Activated CD8-positive, alpha-beta memory T cell treated with anti-CD3 and anti-CD28 coated beads for 24 hours (primary cell): Measurements from ENCODE around the gene USP2.

Experiments
- DNase-seq: peaks from one replicate; pipeline ENCODE4 v3.0.0-alpha.2; 2020

The USP2 gene

DNA sequence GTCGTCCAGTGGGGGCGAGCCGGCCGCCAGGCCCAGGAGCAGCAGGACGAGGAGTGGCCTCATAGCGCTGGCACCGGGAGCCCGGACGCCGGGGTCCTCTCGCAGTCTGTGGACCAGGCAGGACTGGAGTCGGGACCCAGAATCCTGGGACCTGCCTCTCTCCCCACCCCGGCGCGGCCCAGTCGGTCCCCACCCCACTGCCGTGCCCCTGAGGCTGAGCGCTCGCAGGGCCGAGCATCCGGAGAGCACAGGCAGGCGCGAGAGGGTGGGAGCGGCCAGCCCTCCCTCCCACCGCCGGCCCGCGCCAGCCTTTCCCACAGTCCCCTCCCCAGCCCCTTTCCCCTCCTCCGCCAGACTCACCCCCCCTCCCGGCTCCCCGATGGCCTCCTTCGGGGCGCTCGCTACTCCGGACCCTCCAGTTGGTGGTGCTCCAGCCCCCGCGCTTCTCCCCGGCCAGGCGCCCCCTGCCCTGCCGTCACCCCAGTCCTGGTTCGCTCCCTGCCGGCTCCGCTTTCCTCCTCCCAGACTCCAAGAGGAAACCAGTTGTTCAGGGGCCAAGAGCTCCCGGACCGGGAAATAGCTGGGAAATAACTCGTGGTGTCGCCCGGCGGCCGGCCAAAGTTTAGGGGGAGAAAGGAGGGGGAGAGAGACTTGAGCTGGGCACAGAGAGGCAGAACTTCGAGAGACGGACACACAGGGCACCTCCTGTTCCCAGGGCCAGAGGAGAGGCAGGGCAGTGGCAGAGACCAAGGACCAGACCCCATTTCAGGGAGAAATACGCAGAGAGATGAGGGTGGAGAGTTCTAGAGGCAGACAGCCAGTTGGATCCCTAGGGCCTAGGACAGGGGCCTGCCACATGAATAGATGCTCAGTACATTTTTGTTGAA is 40.9 kb downstream of the USP2 start, which contains the start of gene C1QTNF5:
Gene C1QTNF5, minus strand, starts transcription at position 549 of the 887 bp plus-strand sequence. Its CDS starts 486 bp downstream, at position 63.
- no peak for DNase-seq

- DNase-seq: no peak
Observed at GRCh38 chr11:119339589-119340334, 41.7 kb downstream of the USP2 start.

DNA sequence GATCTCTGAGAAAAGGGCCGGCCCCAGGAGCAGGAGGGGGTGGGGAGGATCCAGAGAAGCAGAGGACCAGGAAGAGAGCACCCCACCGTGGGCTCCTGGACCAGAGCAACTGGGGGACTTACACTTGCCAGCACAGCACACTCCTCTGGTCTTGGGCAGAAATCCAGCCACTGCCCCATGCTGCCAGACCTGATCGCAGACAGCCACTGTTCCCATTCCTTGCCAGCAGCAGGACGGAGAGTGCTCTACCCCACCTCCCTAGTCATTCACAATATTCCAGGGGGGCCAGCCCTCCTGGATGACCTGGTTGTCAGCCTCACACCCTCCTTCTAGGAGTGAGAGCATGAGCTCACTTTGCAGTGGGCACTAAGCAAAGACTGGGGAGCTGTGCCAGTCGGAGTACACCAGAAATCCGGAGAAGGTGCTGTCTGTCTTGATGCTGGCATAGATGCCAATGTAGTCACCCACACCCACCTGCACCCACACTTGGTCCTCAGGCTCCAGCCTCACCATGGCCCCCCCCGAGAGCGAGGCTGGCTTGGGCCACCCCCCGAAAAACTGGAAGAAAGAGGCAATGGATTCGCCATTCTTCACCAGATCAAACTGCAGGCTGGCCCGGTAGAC is 42.4 kb downstream of the USP2 start:
- no peak for DNase-seq

DNA sequence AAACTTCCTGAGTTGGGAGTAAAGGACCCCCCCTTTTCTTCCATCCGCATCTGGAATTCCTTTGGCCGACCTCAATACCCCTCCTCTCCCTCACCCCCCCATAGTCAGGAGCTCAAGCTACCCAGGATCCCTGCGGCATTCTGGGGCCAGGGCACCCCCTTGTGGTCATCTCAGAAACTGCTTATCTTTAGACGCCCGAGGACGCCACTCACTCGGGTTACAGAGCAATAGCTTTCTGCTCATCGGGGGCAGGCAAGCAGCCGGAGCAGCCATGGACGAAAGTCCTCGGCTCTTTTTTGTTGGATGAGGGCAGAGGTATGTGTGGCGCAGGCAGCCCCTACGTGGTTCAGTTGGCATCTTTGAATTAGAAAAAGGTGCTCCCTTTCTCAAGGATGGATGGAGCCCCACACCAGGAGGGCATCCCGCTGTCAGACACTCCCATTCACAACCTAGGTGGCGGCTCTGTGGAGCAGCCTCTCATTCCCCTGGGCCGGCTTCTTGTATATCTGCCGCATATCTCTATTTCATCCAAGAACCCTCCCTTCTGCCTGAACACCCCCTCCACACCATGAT is 43.1 kb downstream of the USP2 start:
- DNase-seq: peak; percentile 84

DNA sequence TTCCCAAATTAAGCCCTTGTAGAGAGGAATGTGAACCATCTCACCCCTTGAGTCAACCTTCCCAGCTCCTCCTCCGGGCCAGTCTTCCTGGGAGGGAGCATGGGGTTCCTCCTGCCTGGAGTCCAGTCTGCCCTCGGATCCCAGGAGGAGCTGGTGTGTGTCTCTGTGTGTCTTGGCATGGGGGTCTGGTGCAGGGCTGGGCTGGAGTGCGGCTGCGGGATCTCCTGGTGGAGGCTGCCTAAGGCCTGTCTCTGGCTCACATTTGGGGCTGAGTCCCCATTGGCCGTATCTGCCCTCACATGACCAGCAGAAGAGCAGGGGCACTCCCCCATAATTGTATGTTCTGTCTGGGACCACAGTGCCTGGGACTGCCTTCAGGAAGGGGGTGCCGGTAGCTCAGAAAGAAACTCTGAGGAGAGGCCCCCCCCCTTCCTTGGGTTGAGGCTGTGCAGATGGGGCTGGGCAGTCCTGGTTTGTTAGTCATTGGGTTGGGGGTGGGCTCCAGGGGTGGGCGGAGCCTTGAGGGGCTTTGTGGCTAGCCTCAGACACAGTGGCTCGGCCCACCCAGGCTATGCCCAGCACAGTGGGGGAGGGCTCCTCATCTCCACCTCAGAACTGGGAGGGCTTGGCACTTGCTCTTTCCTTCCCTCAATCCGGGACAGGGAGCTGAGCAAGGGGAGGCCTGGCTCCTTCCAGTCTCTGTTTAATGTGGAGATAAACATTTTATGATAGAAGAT is 43.7 kb downstream of the USP2 start:
- DNase-seq: no peak

DNA sequence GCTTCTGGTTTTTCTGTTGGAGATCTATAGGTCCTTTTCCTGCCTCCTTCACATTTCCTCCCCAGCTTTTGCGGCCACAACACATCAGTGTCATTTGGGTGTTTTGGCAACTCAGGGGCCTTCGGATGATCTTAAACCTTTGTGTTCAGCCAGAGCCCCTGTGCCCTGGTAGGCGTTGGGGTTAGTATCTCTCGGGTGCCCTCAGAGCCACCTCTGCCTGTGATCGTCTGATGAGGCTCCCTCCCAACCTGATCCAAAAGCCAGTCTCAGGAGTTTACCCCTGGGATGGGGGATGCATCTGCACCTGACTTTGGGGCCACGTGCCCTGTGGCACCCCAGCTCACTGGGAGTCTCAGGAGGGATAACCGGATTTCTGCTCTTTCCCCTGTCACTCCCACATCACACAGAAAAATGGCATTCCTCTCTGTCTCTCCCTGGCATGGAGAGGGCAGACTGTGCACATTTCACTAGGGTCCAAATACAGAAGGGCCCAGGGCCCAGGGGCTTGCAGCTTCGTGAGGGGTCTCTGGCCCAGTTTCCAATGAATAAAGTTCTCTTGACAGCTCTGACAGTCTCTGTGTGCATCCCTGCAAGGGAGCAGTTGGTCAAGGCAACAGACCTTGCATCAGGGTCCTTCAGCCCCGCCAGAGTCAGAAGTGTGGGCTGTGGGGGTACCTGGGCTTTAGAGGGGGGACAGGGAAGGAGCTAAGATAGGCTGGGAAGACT is 44.6 kb downstream of the USP2 start:
- no peak for DNase-seq

DNA sequence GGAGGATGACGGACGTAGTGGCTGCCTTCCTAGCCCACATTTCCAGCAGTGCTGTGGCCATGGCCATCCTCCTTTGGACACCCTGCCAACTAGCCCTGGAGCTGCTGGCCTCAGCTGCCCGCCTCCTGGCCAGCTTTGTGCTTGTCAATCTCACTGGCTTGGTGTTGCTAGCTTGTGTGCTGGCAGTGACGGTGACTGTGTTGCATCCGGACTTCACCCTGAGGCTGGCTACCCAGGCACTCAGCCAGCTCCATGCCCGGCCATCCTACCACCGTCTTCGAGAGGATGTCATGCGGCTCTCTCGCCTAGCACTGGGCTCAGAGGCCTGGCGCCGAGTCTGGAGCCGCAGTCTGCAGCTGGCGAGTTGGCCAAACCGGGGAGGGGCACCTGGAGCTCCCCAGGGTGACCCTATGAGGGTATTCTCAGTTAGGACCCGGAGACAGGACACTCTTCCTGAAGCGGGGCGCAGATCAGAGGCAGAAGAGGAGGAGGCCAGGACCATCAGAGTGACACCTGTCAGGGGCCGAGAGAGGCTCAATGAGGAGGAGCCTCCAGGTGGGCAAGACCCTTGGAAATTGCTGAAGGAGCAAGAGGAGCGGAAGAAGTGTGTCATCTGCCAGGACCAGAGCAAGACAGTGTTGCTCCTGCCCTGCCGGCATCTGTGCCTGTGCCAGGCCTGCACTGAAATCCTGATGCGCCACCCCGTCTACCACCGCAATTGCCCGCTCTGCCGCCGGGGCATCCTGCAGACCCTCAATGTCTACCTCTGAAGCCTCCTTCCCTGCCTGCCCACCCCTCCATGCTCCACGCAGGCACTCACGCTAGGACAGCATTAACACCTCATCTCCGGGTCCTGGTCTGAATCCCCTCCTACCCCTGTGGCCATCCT is 45.6 kb downstream of the USP2 start:
- DNase-seq: no peak

- no peak for DNase-seq
Observed at GRCh38 chr11:119335091-119335654, 46.3 kb downstream of the USP2 start.

- peak; percentile 94 for DNase-seq
Observed at GRCh38 chr11:119334174-119334930, 47.1 kb downstream of the USP2 start, which contains the start of gene RNF26. Gene RNF26 (plus strand): TSS chr11:119334527. CDS start chr11:119335123, 596 bp downstream.

DNA sequence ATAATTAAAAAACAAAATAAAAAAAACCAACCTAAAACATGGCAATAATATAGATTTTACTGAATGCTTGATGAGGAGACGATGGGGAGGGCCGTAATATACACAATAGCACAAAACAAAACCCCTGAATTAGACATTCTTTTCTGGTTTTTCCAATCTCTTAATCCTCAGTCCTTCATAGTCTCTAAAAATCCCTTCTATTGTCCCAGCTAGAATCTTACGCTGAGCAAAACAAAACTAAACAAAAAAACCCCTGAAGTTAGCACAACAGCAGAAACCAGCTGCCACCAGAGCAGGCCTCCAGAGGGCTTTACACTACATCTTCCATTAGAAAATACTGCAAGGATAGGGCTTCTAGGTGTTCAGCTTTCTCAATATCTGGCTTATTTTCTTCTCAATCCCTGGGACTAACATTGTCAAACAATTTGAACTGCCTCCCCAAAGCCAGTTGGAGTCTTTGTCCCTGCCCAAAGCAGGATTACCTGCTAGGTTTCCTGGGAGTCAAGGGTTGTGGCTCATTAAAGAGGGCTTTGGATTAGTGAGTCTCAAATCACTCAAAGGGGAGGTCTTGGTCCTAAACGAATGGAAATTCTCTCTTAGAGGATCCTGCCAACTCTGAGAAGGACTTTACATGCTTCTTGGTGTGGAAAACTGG is 49.3 kb downstream of the USP2 start:
- no peak for DNase-seq

GRCh38 chr11:119330237-119330636 is 51.3 kb downstream of the USP2 start:
- no peak for DNase-seq

GRCh38 chr11:119329320-119329719 is 52.2 kb downstream of the USP2 start:
- no peak for DNase-seq

DNA sequence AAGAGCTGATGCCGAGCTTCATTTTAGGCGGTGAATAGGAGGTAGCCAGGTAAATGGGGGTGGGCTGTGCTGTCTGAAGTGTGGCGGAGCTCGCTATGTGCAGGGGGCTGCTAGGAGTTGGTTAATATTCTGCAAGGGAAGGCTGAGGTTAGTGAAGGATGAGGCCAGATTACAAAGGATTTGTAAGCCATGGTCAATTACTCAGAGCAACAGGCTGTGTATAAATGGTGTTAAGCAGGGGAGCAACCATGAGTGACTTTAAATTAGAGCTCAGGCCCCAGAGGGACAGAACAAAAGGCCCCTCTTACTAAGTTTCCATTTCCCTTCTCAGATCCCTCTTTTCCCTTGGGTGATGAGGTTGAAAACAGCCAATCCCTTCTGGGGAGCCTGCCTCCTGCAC is 57.3 kb downstream of the USP2 start:
- DNase-seq: no peak

- peak; percentile 92 for DNase-seq
Observed at GRCh38 chr11:119323532-119324033, 57.9 kb downstream of the USP2 start.

- DNase-seq: no peak
Observed at GRCh38 chr11:119322921-119323531, 58.5 kb downstream of the USP2 start.

- DNase-seq: no peak
Observed at GRCh38 chr11:119322360-119322739, 59.1 kb downstream of the USP2 start.

- no peak for DNase-seq
Observed at GRCh38 chr11:119320776-119321524, 60.5 kb downstream of the USP2 start.
